GM23338 (cell line): ENCODE data around the gene ZNF429. TPM values are rescaled to one million over a fixed set of nuclear protein-coding genes. Genes with fewer than 3 reads are reported as not detected.

Source experiments
- ATAC-seq: fragments of 200-7000 bp; cut with Tn5 transposase; 3 replicates; pipeline ENCODE4 v1.9.1; 2020
- DNase-seq: peaks from one replicate; pipeline ENCODE4 v3.0.0-alpha.2; 2015; ENCODE audit warnings: low spot score
- H2AFZ ChIP-seq: fragments of 200-600 bp; sonication (generic); 2 replicates; pipeline ENCODE4 v1.8.0; 2016; ENCODE audit warnings: antibody characterized with exemption, mild to moderate bottlenecking, moderate library complexity
- H3F3A ChIP-seq: fragments of 200-600 bp; sonication (generic); replicated peaks from 2 replicates; pipeline ENCODE4 v1.8.0; 2017; ENCODE audit warnings: antibody characterized with exemption, mixed run types, low read depth
- H3K27ac ChIP-seq: fragments of 200-600 bp; sonication (generic); 2 replicates; pipeline ENCODE4 v1.6.1; 2016; ENCODE audit warnings: low read depth
- H3K27me3 ChIP-seq: fragments of 200-600 bp; sonication (generic); 2 replicates; pipeline ENCODE4 v1.8.0; 2016; ENCODE audit warnings: mild to moderate bottlenecking, mixed run types, moderate library complexity; ENCODE audit not compliant: insufficient read depth
- H3K36me3 ChIP-seq: fragments of 200-600 bp; sonication (generic); 2 replicates; pipeline ENCODE4 v1.8.0; 2016; ENCODE audit warnings: mild to moderate bottlenecking; ENCODE audit not compliant: insufficient read depth
- H3K4me1 ChIP-seq: fragments of 200-600 bp; sonication (generic); 2 replicates; pipeline ENCODE4 v1.8.0; 2016; ENCODE audit warnings: mild to moderate bottlenecking, moderate library complexity; ENCODE audit not compliant: insufficient read depth
- H3K4me2 ChIP-seq: fragments of 200-600 bp; sonication (generic); 2 replicates; pipeline ENCODE4 v1.7.1; 2017; ENCODE audit warnings: mixed run types
- H3K4me3 ChIP-seq: fragments of 200-600 bp; sonication (generic); 2 replicates; pipeline ENCODE4 v1.6.1; 2016; ENCODE audit warnings: mixed run types
- H3K79me2 ChIP-seq: fragments of 200-600 bp; sonication (generic); replicated peaks from 2 replicates; pipeline ENCODE4 v1.8.0; 2017; ENCODE audit warnings: mild to moderate bottlenecking; ENCODE audit not compliant: insufficient read depth
- H3K9me2 ChIP-seq: fragments of 200-600 bp; sonication (generic); 2 replicates; pipeline ENCODE4 v1.8.0; 2017; ENCODE audit not compliant: insufficient read depth
- H4K20me1 ChIP-seq: fragments of 200-600 bp; sonication (generic); replicated peaks from 2 replicates; pipeline ENCODE4 v1.8.0; 2017; ENCODE audit warnings: mild to moderate bottlenecking; ENCODE audit not compliant: insufficient read depth
- H3K27ac Mint-ChIP-seq: 2 replicates; pipeline ENCODE4 v1.8.0; 2020; ENCODE audit warnings: inconsistent platforms, mild to moderate bottlenecking, moderate library complexity, mixed read lengths
- H3K27me3 Mint-ChIP-seq: 3 replicates; pipeline ENCODE4 v1.8.0; 2022; ENCODE audit warnings: low read depth, mild to moderate bottlenecking, moderate library complexity, mixed read lengths, inconsistent platforms; ENCODE audit not compliant: insufficient read depth, poor library complexity
- H3K36me3 Mint-ChIP-seq: 3 replicates; pipeline ENCODE4 v1.8.0; 2021; ENCODE audit warnings: low read depth, mild to moderate bottlenecking, inconsistent platforms, moderate library complexity, mixed read lengths
- H3K4me1 Mint-ChIP-seq: 3 replicates; pipeline ENCODE4 v1.8.0; 2020; ENCODE audit warnings: mild to moderate bottlenecking, inconsistent platforms, mixed read lengths
- H3K4me3 Mint-ChIP-seq: 3 replicates; pipeline ENCODE4 v1.8.0; 2021; ENCODE audit warnings: moderate library complexity, mild to moderate bottlenecking, inconsistent platforms, mixed read lengths
- H3K9me3 Mint-ChIP-seq: 3 replicates; pipeline ENCODE4 v1.8.0; 2020; ENCODE audit warnings: moderate library complexity, mild to moderate bottlenecking, inconsistent platforms, mixed read lengths
- CTCF ChIP-seq, 2 experiments: fragments of 200-600 bp in 1 of 2; sonication (generic) in 1 of 2; conservative IDR thresholded peaks; 2 replicates each; pipeline versions ENCODE4 v1.5.1 to v1.6.1; 2016 to 2017; ENCODE audit warnings: antibody characterized with exemption in 2 of 2, low read depth in 2 of 2, mild to moderate bottlenecking in 2 of 2, moderate library complexity in 1 of 2
- EZH2 ChIP-seq: fragments of 200-600 bp; sonication (generic); IDR thresholded peaks from one replicate; pipeline ENCODE4 v1.8.0; 2017; ENCODE audit warnings: antibody characterized with exemption, mild to moderate bottlenecking, low read depth; ENCODE audit not compliant: unreplicated experiment
- JUNB ChIP-seq: IDR thresholded peaks from one replicate; pipeline ENCODE4 v1.6.1; 2016; ENCODE audit warnings: antibody characterized with exemption; ENCODE audit not compliant: unreplicated experiment
- POLR2AphosphoS5 ChIP-seq: IDR thresholded peaks from 2 replicates; pipeline ENCODE4 v1.6.1; 2016; ENCODE audit warnings: antibody characterized with exemption, low read depth
- REST ChIP-seq: IDR thresholded peaks from one replicate; pipeline ENCODE4 v1.6.1; 2018; ENCODE audit warnings: antibody characterized with exemption; ENCODE audit not compliant: unreplicated experiment
- STAT1 ChIP-seq: IDR thresholded peaks from one replicate; pipeline ENCODE4 v1.6.1; 2016; ENCODE audit warnings: antibody characterized with exemption; ENCODE audit not compliant: unreplicated experiment
- ZNF114 ChIP-seq: fragments of 250-450 bp; sonication (Bioruptor Pico); IDR thresholded peaks from 2 replicates; pipeline ENCODE4 v1.5.0; 2020; ENCODE audit warnings: mild to moderate bottlenecking, moderate library complexity
- ZNF462 ChIP-seq: fragments of 250-450 bp; sonication (Bioruptor Pico); IDR thresholded peaks from 2 replicates; pipeline ENCODE4 v1.5.0; 2020; ENCODE audit warnings: mild to moderate bottlenecking, moderate library complexity
- polyA plus RNA-seq: library from polyadenylated mRNA; unstranded; fragments of >200 nt; fragmentation: Nextera tagmentation; extraction: Ambion mirVana; gene quantifications from 2 replicates; pipeline ENCODE4 v1.2.1, GENCODE V29; 2016
- total RNA-seq: library from RNA; depleted of rRNA; stranded (reverse); fragments of >200 nt; shearing (Covaris generic); gene quantifications from 2 replicates; pipeline ENCODE4 v1.2.3, GENCODE V29; 2014
- TF ChIP-seq, protein P1 (sequence below): IDR thresholded peaks from 2 replicates; pipeline ENCODE4 v1.6.1; 2016; ENCODE audit warnings: antibody characterized with exemption

Gene ZNF429
- total and polyA plus RNA-seq, 2 experiments from 2014 or later, result 13.4 to 18.9 TPM

DNA sequence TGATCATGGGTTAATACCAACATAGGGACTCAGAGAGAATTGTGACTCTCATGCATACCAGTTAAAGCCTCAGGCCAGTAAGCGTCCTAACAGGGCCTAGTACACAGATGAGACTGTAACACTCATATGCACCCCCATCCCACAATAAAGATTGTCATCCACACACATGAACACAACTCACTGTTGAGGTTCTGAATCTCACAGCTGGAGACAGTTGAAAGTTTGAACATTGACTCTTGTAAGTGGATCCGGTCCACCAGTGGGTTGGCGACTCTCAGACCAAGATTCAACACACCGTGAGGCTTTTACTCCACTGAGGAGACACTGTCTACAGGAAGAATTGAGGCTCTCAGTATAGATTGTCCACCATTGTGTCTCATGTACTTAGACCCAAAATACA, 88.1 kb downstream of the ZNF429 start (continued):
- TF ChIP-seq JUNB, result no peak
- no peak for TF ChIP-seq STAT1
- TF ChIP-seq, protein P1, sequence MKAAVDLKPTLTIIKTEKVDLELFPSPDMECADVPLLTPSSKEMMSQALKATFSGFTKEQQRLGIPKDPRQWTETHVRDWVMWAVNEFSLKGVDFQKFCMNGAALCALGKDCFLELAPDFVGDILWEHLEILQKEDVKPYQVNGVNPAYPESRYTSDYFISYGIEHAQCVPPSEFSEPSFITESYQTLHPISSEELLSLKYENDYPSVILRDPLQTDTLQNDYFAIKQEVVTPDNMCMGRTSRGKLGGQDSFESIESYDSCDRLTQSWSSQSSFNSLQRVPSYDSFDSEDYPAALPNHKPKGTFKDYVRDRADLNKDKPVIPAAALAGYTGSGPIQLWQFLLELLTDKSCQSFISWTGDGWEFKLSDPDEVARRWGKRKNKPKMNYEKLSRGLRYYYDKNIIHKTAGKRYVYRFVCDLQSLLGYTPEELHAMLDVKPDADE, result no peak
- TF ChIP-seq EZH2, result no peak

DNA sequence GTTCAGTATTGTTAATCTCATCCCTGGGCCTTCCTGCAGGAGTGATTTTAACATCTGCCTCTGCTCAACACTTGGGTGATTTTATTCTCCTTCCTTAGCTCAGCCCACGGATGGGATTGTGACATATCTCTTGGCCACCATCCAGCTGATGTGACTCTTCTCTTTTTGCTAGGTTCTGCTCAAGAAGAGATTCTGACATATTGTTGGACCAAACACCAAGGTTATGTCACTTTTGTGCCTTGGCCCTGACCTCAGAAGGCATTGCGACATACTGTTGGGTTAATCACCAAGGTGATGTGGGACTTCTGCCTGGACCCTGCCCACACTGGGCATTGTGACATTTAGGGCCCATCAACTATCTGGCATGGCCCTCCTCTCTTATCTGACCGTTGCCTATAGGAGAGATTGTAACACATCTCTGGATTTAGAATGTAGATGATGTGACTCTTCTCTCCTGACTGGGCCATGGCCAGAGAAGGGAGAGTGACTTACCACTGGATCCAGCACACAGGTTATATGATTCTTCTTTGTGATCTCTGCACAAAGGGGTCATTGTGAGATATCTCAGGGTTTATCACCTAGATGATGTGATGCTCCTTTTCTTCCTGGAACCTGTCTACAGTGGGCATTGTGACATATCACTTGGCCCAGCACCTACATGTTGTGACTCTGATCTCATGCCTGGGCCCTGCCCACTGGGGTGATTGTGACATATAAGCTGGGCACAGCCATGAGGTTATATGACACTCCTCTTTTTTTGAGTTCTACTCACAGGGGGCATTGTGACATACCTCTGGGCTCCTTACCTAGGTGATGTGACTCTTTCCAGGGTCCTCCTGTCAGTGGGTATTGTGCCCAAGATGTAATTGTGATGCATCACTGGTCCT, 88.8 kb downstream of the ZNF429 start:
- ATAC-seq (no peak), DNase-seq (no peak)
- no peak overlapping the region for H3K4me3 Mint-ChIP-seq
- Histone ChIP-seq H4K20me1 (no peaks in the 10 kb centered on the region), H3K4me2 (no peak overlapping the region), H3K27ac (no peak overlapping the region), H3K79me2 (no peaks in the 10 kb centered on the region), H3K36me3 (no peaks in the 10 kb centered on the region), H3K27me3 (no peaks in the 10 kb centered on the region), H2AFZ (no peak overlapping the region), H3K9me2 (peaks cover 7% of the 10 kb centered on the region; the same call in 1 of the 2 replicates), H3F3A (no peaks in the 10 kb centered on the region), H3K4me3 (no peak overlapping the region), H3K4me1 (no peaks in the 10 kb centered on the region)
- H3K4me1 Mint-ChIP-seq, result peaks cover 4% of the 10 kb centered on the region; the same call in 2 of the 3 replicates
- no peaks in the 10 kb centered on the region for H3K27me3 Mint-ChIP-seq
- no peak overlapping the region for H3K27ac Mint-ChIP-seq
- no peaks in the 10 kb centered on the region; the same call in 2 of the 3 replicates for H3K36me3 Mint-ChIP-seq
- peaks cover 3% of the 10 kb centered on the region; the same call in 1 of the 3 replicates for H3K9me3 Mint-ChIP-seq
- TF ChIP-seq CTCF (conservative IDR thresholded peaks at IDR 0.05; ENCODE audit: low read depth in 2 of 2), result no peak
- no peak for TF ChIP-seq JUNB
- no peak for TF ChIP-seq STAT1
- no peak for TF ChIP-seq ZNF462 (CRISPR knock-in tag)
- no peak for TF ChIP-seq POLR2AphosphoS5
- TF ChIP-seq, protein P1, result no peak
- TF ChIP-seq REST, result no peak
- no peak for TF ChIP-seq ZNF114 (CRISPR knock-in tag)
